Endothelial cell (in vitro differentiated cells): ENCODE measurements around the gene SLC66A2. TPM values are rescaled to one million over a fixed set of nuclear protein-coding genes. Genes with fewer than 3 reads are reported as not detected.
"Not testable (repeated sequence)": the region's sequence is repeated elsewhere in the genome, so short reads cannot be mapped to it uniquely, and the experiment has no call there.

Experiments used
- DNase-seq: peaks from one replicate; pipeline ENCODE4 v3.0.0; 2021; ENCODE audit warnings: low spot score
- H3K27ac Mint-ChIP-seq: one replicate; pipeline ENCODE4 v1.8.0; 2021; ENCODE audit warnings: mixed read lengths, inconsistent platforms; ENCODE audit not compliant: unreplicated experiment
- H3K27me3 Mint-ChIP-seq: one replicate; pipeline ENCODE4 v1.8.0; 2021; ENCODE audit warnings: mild to moderate bottlenecking, moderate library complexity, mixed read lengths, inconsistent platforms; ENCODE audit not compliant: unreplicated experiment
- H3K36me3 Mint-ChIP-seq: one replicate; pipeline ENCODE4 v1.8.0; 2021; ENCODE audit warnings: mild to moderate bottlenecking, low read depth, mixed read lengths, inconsistent platforms; ENCODE audit not compliant: unreplicated experiment
- H3K4me1 Mint-ChIP-seq: one replicate; pipeline ENCODE4 v1.8.0; 2021; ENCODE audit warnings: mild to moderate bottlenecking, mixed read lengths, inconsistent platforms; ENCODE audit not compliant: unreplicated experiment
- H3K4me3 Mint-ChIP-seq: one replicate; pipeline ENCODE4 v1.8.0; 2021; ENCODE audit warnings: mild to moderate bottlenecking, mixed read lengths, inconsistent platforms; ENCODE audit not compliant: unreplicated experiment
- H3K9me3 Mint-ChIP-seq: one replicate; pipeline ENCODE4 v1.8.0; 2021; ENCODE audit warnings: mixed read lengths, inconsistent platforms; ENCODE audit not compliant: unreplicated experiment
- total RNA-seq: library from RNA; stranded (reverse); fragmentation: NEBNext Ultra II Directional; extraction: Animal tissue kit (Norgen Biotek cat#: 25700); gene quantifications from one replicate; pipeline ENCODE4 v1.2.1, GENCODE V29; 2021; ENCODE audit not compliant: unreplicated experiment
- TF ChIP-seq, protein P1 (sequence below): fragments of 200-600 bp; sonication (generic); IDR thresholded peaks from one replicate; pipeline ENCODE4 v1.5.0; 2021; ENCODE audit warnings: antibody characterized with exemption; ENCODE audit not compliant: unreplicated experiment

The SLC66A2 gene
- total RNA-seq, 1 donor from 2014 or later, result 31.8 TPM

DNA sequence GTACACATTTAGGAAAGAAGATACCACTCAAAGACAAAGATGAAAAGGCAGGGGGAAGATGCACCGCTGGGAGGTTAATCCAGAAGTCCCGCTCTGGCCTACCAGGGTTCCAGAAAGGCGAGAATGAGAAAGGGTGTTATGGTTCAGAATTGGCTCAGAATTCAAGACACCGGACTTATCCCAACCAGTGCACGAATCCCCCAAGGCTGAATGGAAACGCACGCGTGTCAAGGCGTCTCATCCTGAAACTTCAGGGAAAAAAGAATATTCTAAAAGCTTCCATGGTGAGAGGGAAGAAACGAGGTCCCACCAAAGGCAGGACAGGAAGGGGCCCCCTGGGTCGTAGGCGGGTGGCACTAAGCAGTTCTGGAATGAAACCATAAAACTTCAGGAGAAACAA is 71.9 kb downstream of the SLC66A2 start:
- H3K27ac Mint-ChIP-seq, result no peak overlapping the region
- no peaks in the 10 kb centered on the region for H3K9me3 Mint-ChIP-seq
- no peak for DNase-seq
- peaks cover 1% of the 10 kb centered on the region for H3K27me3 Mint-ChIP-seq
- H3K36me3 Mint-ChIP-seq, result no peaks in the 10 kb centered on the region
- no peaks in the 10 kb centered on the region for H3K4me1 Mint-ChIP-seq
- no peak overlapping the region for H3K4me3 Mint-ChIP-seq
- TF ChIP-seq, protein P1, sequence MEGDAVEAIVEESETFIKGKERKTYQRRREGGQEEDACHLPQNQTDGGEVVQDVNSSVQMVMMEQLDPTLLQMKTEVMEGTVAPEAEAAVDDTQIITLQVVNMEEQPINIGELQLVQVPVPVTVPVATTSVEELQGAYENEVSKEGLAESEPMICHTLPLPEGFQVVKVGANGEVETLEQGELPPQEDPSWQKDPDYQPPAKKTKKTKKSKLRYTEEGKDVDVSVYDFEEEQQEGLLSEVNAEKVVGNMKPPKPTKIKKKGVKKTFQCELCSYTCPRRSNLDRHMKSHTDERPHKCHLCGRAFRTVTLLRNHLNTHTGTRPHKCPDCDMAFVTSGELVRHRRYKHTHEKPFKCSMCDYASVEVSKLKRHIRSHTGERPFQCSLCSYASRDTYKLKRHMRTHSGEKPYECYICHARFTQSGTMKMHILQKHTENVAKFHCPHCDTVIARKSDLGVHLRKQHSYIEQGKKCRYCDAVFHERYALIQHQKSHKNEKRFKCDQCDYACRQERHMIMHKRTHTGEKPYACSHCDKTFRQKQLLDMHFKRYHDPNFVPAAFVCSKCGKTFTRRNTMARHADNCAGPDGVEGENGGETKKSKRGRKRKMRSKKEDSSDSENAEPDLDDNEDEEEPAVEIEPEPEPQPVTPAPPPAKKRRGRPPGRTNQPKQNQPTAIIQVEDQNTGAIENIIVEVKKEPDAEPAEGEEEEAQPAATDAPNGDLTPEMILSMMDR, result no peak

DNA sequence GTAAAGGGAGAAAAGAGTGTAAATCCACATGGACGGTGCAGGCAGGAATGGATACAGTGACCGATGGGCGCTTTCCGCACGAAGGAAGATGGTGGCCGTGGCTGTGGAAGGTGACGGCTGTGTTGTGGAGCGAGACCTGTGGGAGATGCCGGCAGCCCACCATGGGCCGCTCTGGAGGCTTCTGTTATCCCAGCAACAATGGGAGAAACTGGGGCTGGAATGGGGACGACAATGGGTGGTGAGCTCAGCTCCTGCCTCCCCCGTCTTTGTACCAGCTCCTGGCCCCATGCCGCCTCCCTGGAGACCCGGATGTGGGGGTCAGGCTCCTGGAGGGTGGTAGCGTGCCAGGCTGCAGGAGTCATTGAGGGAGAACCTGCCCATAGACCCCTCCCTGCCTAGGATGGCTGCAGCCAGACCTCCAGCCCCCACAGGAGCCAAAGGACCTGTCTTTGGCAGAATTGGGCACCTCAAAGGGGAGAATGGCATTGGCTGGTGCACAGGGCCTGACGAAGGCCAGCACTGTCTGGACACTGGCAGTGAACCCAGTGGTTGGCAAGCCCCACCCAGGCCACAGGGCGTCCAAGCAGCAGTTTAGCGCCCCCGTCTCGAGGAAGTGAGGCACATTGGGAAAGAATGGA is 72.6 kb downstream of the SLC66A2 start:
- no peak for DNase-seq
- TF ChIP-seq, protein P1, result no peak
- no peaks in the 10 kb centered on the region for H3K4me1 Mint-ChIP-seq
- H3K9me3 Mint-ChIP-seq, result no peaks in the 10 kb centered on the region
- H3K4me3 Mint-ChIP-seq, result no peak overlapping the region
- no peak overlapping the region for H3K27ac Mint-ChIP-seq
- H3K36me3 Mint-ChIP-seq, result no peaks in the 10 kb centered on the region
- H3K27me3 Mint-ChIP-seq, result peaks cover 6% of the 10 kb centered on the region

DNA sequence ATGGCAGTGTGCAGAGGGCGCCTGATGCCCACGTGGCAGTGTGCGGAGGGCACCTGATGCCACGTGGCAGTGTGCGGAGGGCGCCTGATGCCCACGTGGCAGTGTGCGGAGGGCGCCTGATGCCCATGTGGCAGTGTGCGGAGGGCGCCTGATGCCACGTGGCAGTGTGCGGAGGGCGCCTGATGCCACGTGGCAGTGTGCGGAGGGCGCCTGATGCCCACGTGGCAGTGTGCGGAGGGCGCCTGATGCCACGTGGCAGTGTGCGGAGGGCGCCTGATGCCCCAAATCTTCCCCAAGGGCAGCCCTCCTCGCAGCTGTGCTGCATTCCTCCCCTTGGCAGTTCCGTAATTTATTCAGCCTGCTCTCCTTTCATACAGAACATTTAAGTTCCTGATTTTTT is 73.2 kb downstream of the SLC66A2 start:
- H3K27me3 Mint-ChIP-seq, DNase-seq, H3K4me3 Mint-ChIP-seq, H3K9me3 Mint-ChIP-seq, H3K27ac Mint-ChIP-seq, H3K4me1 Mint-ChIP-seq, H3K36me3 Mint-ChIP-seq: not testable (repeated sequence)

DNA sequence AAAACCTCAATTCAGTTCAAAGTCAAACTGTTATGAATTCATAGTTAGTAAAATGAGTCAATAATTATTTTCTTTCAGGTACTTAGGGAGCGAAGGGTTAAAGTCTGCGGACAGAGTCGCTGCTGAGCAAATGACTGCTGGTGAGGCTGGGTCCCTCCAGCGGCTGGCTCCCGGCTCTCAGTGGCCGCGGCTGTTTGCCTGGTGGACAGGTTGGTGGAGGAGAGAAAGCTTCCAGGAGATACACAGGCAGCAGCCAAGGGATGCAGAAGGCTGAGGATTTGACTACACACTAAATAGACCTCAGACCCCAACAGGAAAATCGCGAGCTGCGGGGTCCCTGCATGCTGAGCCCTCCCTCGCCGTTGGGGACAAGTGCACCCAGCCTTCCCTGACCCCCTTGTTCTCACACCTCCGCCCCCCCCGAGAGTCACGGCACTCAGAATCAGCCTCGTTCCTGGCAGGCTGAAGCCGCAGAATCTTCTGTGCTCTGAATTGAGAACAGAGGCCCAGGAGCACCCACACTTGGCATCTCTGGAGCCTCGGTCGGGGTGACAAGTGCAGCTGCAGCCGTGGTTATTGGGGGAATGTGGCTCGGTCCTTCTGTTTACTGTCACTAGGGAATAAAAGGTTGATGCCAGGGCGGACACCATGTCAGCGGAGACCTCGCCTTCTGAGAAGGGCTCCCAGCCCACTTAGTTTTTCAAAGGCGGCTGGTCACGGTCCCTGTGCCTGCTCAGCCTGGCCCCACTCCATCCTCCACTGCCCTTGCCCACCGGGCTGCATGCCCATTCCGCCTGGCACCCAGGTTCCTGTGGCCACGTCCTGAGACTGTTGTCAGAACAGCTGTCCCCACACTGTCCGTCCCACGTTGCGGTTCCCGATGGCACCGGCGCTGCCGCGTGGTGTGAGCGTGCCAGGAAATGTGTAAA is 74.0 kb downstream of the SLC66A2 start:
- Mint-ChIP-seq H3K36me3 (no peaks in the 10 kb centered on the region), H3K27ac (no peak overlapping the region), H3K27me3 (peaks cover 6% of the 10 kb centered on the region), H3K4me3 (no peak overlapping the region), H3K9me3 (no peaks in the 10 kb centered on the region), H3K4me1 (no peaks in the 10 kb centered on the region)
- TF ChIP-seq, protein P1, result no peak
- no peak for DNase-seq

DNA sequence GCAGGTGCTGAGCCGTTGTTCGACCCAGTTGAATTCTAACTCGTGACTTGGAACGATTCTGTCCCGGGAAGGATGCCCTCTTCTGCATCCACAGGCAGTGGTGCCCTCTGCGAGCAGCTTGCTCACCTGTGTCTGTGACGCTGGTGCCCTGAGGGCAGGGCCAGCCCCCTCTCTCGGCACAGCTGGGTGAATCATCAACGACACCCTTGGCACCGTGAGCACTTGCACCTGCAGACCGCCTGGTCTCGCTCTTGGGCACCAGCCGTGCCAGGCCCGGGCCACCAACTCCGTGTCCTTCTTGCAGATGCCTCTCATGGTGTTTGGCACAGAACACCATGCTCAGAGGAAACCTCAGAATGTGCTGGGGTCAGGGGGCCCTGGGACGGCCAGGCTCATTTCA is 75.0 kb downstream of the SLC66A2 start:
- DNase-seq, result no peak
- TF ChIP-seq, protein P1, result no peak
- Mint-ChIP-seq H3K36me3 (no peaks in the 10 kb centered on the region), H3K4me3 (no peak overlapping the region), H3K27me3 (peaks cover 6% of the 10 kb centered on the region), H3K9me3 (no peaks in the 10 kb centered on the region), H3K27ac (no peak overlapping the region), H3K4me1 (no peaks in the 10 kb centered on the region)
